Transverse colon (tissue), 3 donors: Measurements from ENCODE around the gene STX12.
"Not testable (repeated sequence)": the region's sequence is repeated elsewhere in the genome, so short reads cannot be mapped to it uniquely, and the experiment has no call there.

ENCODE experiments used
- POLR2A ChIP-seq: fragments of 450-650 bp; IDR thresholded peaks from one replicate; pipeline ENCODE4 v1.6.1; 2016; ENCODE audit warnings: antibody characterized with exemption, mild to moderate bottlenecking, moderate library complexity
- TF ChIP-seq, protein P1 (sequence below), 5 experiments: fragments of 200-600 bp in 3 of 5; fragments of 450-650 bp in 2 of 5; sonication (generic) in 3 of 5; IDR thresholded peaks; 1 replicate in 2 of 5; 2 replicates in 3 of 5; pipeline ENCODE4 v1.5.1; 2016 to 2017; ENCODE audit warnings: antibody characterized with exemption in 5 of 5, inconsistent platforms in 3 of 5, mild to moderate bottlenecking in 2 of 5, moderate library complexity in 1 of 5

DNA sequence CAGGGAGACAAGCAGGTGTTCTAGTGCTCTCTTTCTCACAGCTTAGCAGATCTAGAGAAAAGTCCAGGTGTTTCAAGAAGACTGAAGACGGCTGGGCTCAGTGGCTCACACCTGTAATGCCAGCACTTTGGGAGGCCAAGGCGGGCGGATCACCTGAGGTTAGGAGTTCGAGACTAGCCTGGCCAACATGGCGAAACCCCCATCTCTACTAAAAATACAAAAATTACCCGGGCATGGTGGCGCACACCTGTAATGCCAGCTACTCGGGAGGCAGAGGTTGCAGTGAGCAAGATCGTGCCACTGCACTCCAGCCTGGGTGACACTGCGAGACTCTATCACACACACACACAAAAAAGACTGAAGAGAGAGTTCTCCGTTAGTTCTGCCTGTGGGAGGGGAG, 84.5 kb downstream of the STX12 start:
- TF ChIP-seq POLR2A = not testable (repeated sequence)
- TF ChIP-seq, protein P1, sequence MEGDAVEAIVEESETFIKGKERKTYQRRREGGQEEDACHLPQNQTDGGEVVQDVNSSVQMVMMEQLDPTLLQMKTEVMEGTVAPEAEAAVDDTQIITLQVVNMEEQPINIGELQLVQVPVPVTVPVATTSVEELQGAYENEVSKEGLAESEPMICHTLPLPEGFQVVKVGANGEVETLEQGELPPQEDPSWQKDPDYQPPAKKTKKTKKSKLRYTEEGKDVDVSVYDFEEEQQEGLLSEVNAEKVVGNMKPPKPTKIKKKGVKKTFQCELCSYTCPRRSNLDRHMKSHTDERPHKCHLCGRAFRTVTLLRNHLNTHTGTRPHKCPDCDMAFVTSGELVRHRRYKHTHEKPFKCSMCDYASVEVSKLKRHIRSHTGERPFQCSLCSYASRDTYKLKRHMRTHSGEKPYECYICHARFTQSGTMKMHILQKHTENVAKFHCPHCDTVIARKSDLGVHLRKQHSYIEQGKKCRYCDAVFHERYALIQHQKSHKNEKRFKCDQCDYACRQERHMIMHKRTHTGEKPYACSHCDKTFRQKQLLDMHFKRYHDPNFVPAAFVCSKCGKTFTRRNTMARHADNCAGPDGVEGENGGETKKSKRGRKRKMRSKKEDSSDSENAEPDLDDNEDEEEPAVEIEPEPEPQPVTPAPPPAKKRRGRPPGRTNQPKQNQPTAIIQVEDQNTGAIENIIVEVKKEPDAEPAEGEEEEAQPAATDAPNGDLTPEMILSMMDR (IDR thresholded peaks at IDR 0.05) = not testable (repeated sequence)
